ENCODE measurements around the gene RTTN.

RTTN gene

GRCh38 chr18:70216788-70217187 lies 11.3 kb upstream of the RTTN start:
- in situ Hi-C loops (cut with MboI; ENCODE audit: low sequenced_read_pairs), result no loop called here

GRCh38 chr18:70207181-70207580 lies 1.7 kb upstream of the RTTN start:
- in situ Hi-C loops (cut with MboI; ENCODE audit: low sequenced_read_pairs), result no loop called here

- in situ Hi-C loops (cut with MboI; ENCODE audit: low sequenced_read_pairs), result no loop called here
Measured at GRCh38 chr18:70200286-70200685, 5.2 kb downstream of the RTTN start.

- in situ Hi-C loops (cut with MboI; ENCODE audit: low sequenced_read_pairs), result loop anchor here (10.0 kb wide), 1 partner anchor 257 kb away; no protein-coding TSS in a partner anchor
Measured at GRCh38 chr18:70197844-70198243, 7.6 kb downstream of the RTTN start.

- in situ Hi-C loops (cut with MboI; ENCODE audit: low sequenced_read_pairs), result loop anchor here (10.0 kb wide), 1 partner anchor 258 kb away; no protein-coding TSS in a partner anchor
Measured at GRCh38 chr18:70197026-70197425, 8.5 kb downstream of the RTTN start.

GRCh38 chr18:70195852-70196434 lies 9.5 kb downstream of the RTTN start:
- in situ Hi-C loops (cut with MboI; ENCODE audit: low sequenced_read_pairs), result loop anchor here (10.0 kb wide), 1 partner anchor 259 kb away; no protein-coding TSS in a partner anchor

- in situ Hi-C loops (cut with MboI; ENCODE audit: low sequenced_read_pairs), result loop anchor here (10.0 kb wide), 1 partner anchor 260 kb away; no protein-coding TSS in a partner anchor
Measured at GRCh38 chr18:70195014-70195614, 10.4 kb downstream of the RTTN start.

GRCh38 chr18:70194227-70194890 lies 11.1 kb downstream of the RTTN start:
- in situ Hi-C loops (cut with MboI; ENCODE audit: low sequenced_read_pairs), result loop anchor here (10.0 kb wide), 1 partner anchor 260 kb away; no protein-coding TSS in a partner anchor

GRCh38 chr18:70190529-70190928 lies 15.0 kb downstream of the RTTN start:
- in situ Hi-C loops (cut with MboI; ENCODE audit: low sequenced_read_pairs), result loop anchor here (10.0 kb wide), 1 partner anchor 264 kb away; no protein-coding TSS in a partner anchor

- in situ Hi-C loops (cut with MboI; ENCODE audit: low sequenced_read_pairs), result no loop called here
Measured at GRCh38 chr18:70188113-70188512, 17.4 kb downstream of the RTTN start.

GRCh38 chr18:70183441-70183840 lies 22.0 kb downstream of the RTTN start:
- in situ Hi-C loops (cut with MboI; ENCODE audit: low sequenced_read_pairs), result no loop called here

GRCh38 chr18:70182548-70182947 lies 22.9 kb downstream of the RTTN start:
- in situ Hi-C loops (cut with MboI; ENCODE audit: low sequenced_read_pairs), result no loop called here

GRCh38 chr18:70181725-70182124 lies 23.8 kb downstream of the RTTN start:
- in situ Hi-C loops (cut with MboI; ENCODE audit: low sequenced_read_pairs), result no loop called here

GRCh38 chr18:70181015-70181414 lies 24.5 kb downstream of the RTTN start:
- in situ Hi-C loops (cut with MboI; ENCODE audit: low sequenced_read_pairs), result no loop called here

GRCh38 chr18:70176537-70176936 lies 28.9 kb downstream of the RTTN start:
- in situ Hi-C loops (cut with MboI; ENCODE audit: low sequenced_read_pairs), result no loop called here

GRCh38 chr18:70175216-70175615 lies 30.3 kb downstream of the RTTN start:
- in situ Hi-C loops (cut with MboI; ENCODE audit: low sequenced_read_pairs), result no loop called here

GRCh38 chr18:70172225-70172624 lies 33.3 kb downstream of the RTTN start:
- in situ Hi-C loops (cut with MboI; ENCODE audit: low sequenced_read_pairs), result no loop called here

GRCh38 chr18:70169747-70170146 lies 35.7 kb downstream of the RTTN start:
- in situ Hi-C loops (cut with MboI; ENCODE audit: low sequenced_read_pairs), result no loop called here

GRCh38 chr18:70166668-70167067 lies 38.8 kb downstream of the RTTN start:
- in situ Hi-C loops (cut with MboI; ENCODE audit: low sequenced_read_pairs), result no loop called here

- in situ Hi-C loops (cut with MboI; ENCODE audit: low sequenced_read_pairs), result no loop called here
Measured at GRCh38 chr18:70165936-70166335, 39.6 kb downstream of the RTTN start.

- in situ Hi-C loops (cut with MboI; ENCODE audit: low sequenced_read_pairs), result no loop called here
Measured at GRCh38 chr18:70160073-70160678, 45.3 kb downstream of the RTTN start.
